IPS-20b (cell line): ENCODE results near the gene OR1E2.
"Not testable (repeated sequence)": the region's sequence is repeated elsewhere in the genome, so short reads cannot be mapped to it uniquely, and the experiment has no call there.

Source experiments
- H3K27ac ChIP-seq: one replicate; pipeline ENCODE4 v1.5.1; 2013; ENCODE audit warnings: low read length
- H3K27me3 ChIP-seq: 2 replicates; pipeline ENCODE4 v1.6.1; 2013; ENCODE audit warnings: mild to moderate bottlenecking, low read length, inconsistent platforms; ENCODE audit not compliant: insufficient read depth
- H3K36me3 ChIP-seq: 2 replicates; pipeline ENCODE4 v1.6.1; 2013; ENCODE audit warnings: low read depth, mild to moderate bottlenecking, inconsistent platforms, low read length, moderate library complexity; ENCODE audit not compliant: insufficient read depth
- H3K4me1 ChIP-seq: 2 replicates; pipeline ENCODE4 v1.6.1; 2013; ENCODE audit warnings: mild to moderate bottlenecking, control low read depth, inconsistent platforms, low read length, moderate library complexity; ENCODE audit not compliant: insufficient read depth
- H3K4me3 ChIP-seq: 2 replicates; pipeline ENCODE4 v1.5.1; 2013; ENCODE audit warnings: mild to moderate bottlenecking, low read length, inconsistent platforms
- H3K9ac ChIP-seq: 2 replicates; pipeline ENCODE4 v1.6.1; 2013; ENCODE audit warnings: low read depth, mild to moderate bottlenecking, inconsistent platforms, low read length, moderate library complexity
- H3K9me3 ChIP-seq: 2 replicates; pipeline ENCODE4 v1.6.1; 2013; ENCODE audit warnings: mild to moderate bottlenecking, low read depth, low read length, inconsistent platforms; ENCODE audit not compliant: insufficient read depth

Gene OR1E2, protein sequence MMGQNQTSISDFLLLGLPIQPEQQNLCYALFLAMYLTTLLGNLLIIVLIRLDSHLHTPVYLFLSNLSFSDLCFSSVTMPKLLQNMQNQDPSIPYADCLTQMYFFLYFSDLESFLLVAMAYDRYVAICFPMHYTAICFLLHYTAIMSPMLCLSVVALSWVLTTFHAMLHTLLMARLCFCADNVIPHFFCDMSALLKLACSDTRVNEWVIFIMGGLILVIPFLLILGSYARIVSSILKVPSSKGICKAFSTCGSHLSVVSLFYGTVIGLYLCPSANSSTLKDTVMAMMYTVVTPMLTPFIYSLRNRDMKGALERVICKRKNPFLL

GRCh38 chr17:3433741-3434140 lies at the start of gene OR1E2:
OR1E2 (minus strand) TSS chr17:3433841; CDS start chr17:3433841, 0 bp downstream.
- Histone ChIP-seq H3K9me3 (peaks cover 3% of the 10 kb centered on the region; the same call in 1 of the 2 replicates), H3K27me3 (no peaks in the 10 kb centered on the region), H3K36me3 (no peaks in the 10 kb centered on the region), H3K27ac (no peak within 1 kb of the TSS), H3K9ac (no peak within 1 kb of the TSS), H3K4me3 (no peak within 1 kb of the TSS), H3K4me1 (no peaks in the 10 kb centered on the region)

DNA sequence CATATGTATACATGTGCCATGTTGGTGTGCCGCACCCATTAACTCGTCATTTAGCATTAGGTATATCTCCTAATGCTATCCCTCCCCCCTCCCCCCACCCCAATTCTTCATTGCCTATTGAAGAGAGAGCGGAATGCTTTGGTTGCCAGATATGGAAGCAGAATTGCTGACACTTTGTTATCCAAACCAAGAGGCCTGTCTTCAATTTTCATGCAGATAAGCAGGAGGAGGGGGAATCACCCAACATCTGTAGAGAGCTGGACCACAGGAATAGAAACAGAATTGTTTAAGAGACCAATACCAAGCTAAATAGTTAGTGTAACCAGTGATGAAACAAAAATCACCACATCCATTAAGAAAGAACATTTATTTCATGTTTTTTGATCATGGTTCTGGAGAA lies 49.2 kb upstream of the OR1E2 start:
- H3K36me3 ChIP-seq = no peaks in the 10 kb centered on the region
- H3K27ac ChIP-seq = no peak overlapping the region
- H3K9me3 ChIP-seq = no peaks in the 10 kb centered on the region
- no peak overlapping the region; the same call in 1 of the 2 replicates for H3K9ac ChIP-seq
- peak overlapping the region; percentile 28; the same call in 1 of the 2 replicates for H3K4me3 ChIP-seq
- no peaks in the 10 kb centered on the region for H3K27me3 ChIP-seq
- peaks cover 22% of the 10 kb centered on the region; the same call in 1 of the 2 replicates for H3K4me1 ChIP-seq

DNA sequence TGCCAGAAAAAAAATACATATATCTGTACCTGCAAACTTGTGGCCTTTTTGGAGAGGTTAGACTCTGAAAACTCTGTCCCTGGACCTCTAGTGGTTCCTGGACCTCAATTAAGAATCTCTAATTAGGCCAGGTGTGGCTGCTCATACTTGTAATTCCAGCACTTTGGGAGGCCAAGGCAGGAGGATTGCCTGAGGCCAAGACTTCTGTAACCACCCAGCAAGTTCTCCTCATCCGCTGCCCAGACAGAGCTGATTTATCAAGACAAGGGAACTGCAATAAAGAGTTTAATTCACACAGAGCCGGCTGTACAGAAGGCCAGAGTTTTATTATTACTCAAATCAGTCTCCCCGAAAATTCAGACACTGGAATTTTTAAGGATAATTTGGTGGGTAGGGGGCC lies 46.3 kb upstream of the OR1E2 start:
- Histone ChIP-seq H3K4me3 (no peak overlapping the region), H3K27ac (no peak overlapping the region), H3K4me1 (peaks cover 23% of the 10 kb centered on the region; the same call in 1 of the 2 replicates), H3K27me3 (no peaks in the 10 kb centered on the region), H3K9ac (no peak overlapping the region), H3K9me3 (no peaks in the 10 kb centered on the region), H3K36me3 (no peaks in the 10 kb centered on the region)

GRCh38 chr17:3475812-3476610 lies 42.4 kb upstream of the OR1E2 start, which contains the start of gene ASPA:
ASPA (plus strand) TSS chr17:3475997; CDS start chr17:3476160, 163 bp downstream.
- Histone ChIP-seq H3K36me3 (no peaks in the 10 kb centered on the region), H3K27ac (no peak within 1 kb of the TSS), H3K27me3 (no peaks in the 10 kb centered on the region), H3K9me3 (no peaks in the 10 kb centered on the region), H3K4me3 (no peak within 1 kb of the TSS), H3K4me1 (0 out of 2 replicates have a peak, but pooled peaks cover 4% of the 10 kb centered on the region), H3K9ac (no peak within 1 kb of the TSS)

DNA sequence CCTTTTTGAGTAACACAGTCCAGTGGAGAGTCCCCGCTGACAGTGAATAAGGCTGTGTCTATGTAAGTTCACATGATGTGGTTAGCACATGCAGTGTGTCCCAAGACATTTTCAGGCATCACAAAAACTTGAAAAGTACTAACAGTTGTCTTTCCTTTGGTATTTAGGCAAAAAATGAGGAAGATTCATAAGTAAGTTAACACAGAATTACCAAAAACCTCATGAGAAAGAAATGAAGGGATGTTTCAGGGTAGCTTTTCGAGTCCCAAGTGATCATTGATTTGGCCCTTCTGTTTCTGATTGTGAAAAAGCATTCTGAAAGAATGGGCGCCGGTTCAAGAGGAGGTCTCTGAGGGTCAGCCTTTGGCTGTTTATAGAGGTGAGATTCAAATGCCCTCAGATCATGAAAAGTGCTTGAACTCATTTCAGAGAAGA lies 41.6 kb upstream of the OR1E2 start:
- Histone ChIP-seq H3K36me3 (no peaks in the 10 kb centered on the region), H3K27ac (no peak overlapping the region), H3K9me3 (no peaks in the 10 kb centered on the region), H3K4me1 (0 out of 2 replicates have a peak, but pooled peaks cover 4% of the 10 kb centered on the region), H3K9ac (no peak overlapping the region), H3K4me3 (no peak overlapping the region), H3K27me3 (no peaks in the 10 kb centered on the region)

- Histone ChIP-seq H3K4me1 (0 out of 2 replicates have a peak, but pooled peaks cover 4% of the 10 kb centered on the region), H3K4me3 (no peak overlapping the region), H3K9me3 (no peaks in the 10 kb centered on the region), H3K9ac (no peak overlapping the region), H3K36me3 (no peaks in the 10 kb centered on the region), H3K27me3 (no peaks in the 10 kb centered on the region), H3K27ac (no peak overlapping the region)
Measured at GRCh38 chr17:3474212-3474611, 40.6 kb upstream of the OR1E2 start.

DNA sequence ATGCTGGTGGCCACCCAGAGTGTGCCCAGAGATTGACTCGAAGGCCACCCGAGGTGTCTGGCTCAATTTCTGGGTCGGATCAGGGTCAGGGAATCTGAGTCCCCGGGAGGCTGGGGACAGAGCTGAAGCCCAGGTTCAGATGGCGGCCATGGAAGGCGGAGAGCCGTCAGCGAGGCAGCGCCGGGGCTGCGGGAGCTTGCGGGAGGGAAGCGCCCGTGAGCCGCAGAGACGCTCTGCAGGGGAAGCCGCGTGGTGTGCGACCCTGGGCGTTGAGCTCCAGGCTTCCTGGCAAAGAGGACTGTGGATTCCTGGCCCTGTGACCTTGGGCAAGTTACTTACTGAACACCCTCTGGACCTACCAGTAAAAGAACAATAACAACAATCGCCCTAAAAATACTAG lies 38.5 kb upstream of the OR1E2 start:
- no peak overlapping the region for H3K9ac ChIP-seq
- H3K27me3 ChIP-seq = no peaks in the 10 kb centered on the region
- H3K36me3 ChIP-seq = no peaks in the 10 kb centered on the region
- 0 out of 2 replicates have a peak, but pooled peaks cover 4% of the 10 kb centered on the region for H3K4me1 ChIP-seq
- H3K4me3 ChIP-seq = no peak overlapping the region
- H3K27ac ChIP-seq = no peak overlapping the region
- no peaks in the 10 kb centered on the region for H3K9me3 ChIP-seq

- no peaks in the 10 kb centered on the region for H3K27me3 ChIP-seq
- 0 out of 2 replicates have a peak, but pooled peaks cover 4% of the 10 kb centered on the region for H3K4me1 ChIP-seq
- no peak within 1 kb of the TSS for H3K27ac ChIP-seq
- H3K4me3 ChIP-seq = no peak within 1 kb of the TSS
- no peaks in the 10 kb centered on the region for H3K36me3 ChIP-seq
- no peak within 1 kb of the TSS for H3K9ac ChIP-seq
- H3K9me3 ChIP-seq = no peaks in the 10 kb centered on the region
Measured at GRCh38 chr17:3471599-3471998, 38.0 kb upstream of the OR1E2 start, which contains the start of gene SPATA22. SPATA22 (minus strand) TSS chr17:3471819; CDS start chr17:3469325, 2,494 bp downstream.

DNA sequence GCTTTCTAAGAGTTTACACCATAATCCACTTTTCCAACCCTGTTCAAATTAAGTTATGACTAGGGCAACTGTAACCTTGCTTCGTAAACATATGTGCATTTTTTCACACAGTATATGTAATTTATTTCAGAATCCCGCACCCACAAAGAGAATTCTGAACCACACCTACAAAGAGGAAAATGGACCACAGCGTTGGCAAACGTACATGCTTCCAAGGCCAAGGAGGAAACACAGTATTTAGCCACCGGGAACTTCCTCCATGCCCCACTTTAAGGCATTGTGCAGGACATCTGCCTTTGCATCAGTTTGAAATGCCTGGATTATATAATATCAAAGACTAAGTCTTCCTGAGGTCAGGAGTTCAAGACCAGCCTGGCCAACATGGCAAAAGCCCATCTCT lies 35.9 kb upstream of the OR1E2 start:
- Histone ChIP-seq H3K36me3 (no peaks in the 10 kb centered on the region), H3K9me3 (no peaks in the 10 kb centered on the region), H3K9ac (no peak overlapping the region), H3K27ac (no peak overlapping the region), H3K27me3 (no peaks in the 10 kb centered on the region), H3K4me1 (no peaks in the 10 kb centered on the region), H3K4me3 (no peak overlapping the region)

DNA sequence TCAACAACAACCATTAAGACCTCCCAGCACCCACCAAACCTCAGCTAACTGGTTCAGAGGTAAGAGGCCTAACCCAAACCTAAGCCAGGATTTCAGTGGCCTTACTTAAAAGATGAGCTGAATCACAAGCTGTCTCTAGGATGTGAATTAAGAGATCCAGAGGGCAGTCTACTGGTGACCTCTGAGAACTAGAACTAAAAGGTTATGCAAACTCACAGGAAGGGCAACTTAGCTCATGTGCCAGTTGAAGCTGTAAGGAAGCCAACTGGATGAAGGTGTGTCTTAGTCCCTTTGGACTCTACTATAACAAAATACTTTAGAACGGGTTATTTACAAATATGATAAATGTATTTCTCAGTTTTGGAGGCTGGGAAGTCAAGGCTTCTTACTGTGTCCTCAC lies 32.7 kb upstream of the OR1E2 start:
- H3K27me3 ChIP-seq, H3K4me1 ChIP-seq, H3K27ac ChIP-seq, H3K9me3 ChIP-seq, H3K4me3 ChIP-seq, H3K36me3 ChIP-seq, H3K9ac ChIP-seq: not testable (repeated sequence)

DNA sequence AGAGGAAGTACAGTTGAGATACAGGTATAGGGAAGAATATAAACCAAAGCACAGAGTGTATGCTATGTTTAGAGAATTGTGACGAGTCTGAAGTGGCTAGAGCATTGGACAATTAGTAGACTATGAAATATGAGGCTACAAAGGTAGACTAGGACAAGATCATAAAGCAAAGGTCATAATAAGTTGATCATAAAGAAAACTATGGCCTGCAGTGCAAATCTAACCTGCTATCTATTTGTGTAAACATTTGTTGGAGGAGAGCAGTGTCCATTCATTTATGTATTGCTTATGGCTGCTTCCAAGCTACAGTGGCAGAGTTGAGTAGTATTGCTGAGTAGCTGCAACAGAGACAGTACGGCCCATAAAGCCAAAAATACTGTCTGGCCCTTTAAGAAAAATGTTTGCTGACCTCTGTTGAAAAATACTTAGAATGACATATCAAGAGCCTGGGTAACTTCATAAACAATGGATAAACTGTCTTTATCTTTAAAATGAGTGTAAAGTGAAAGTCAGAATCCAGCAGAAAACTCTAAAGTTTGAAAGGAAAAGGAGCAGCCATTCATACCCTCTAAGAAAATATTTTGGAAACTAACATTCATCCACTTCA lies 14.5 kb upstream of the OR1E2 start:
- no peak overlapping the region for H3K9ac ChIP-seq
- H3K27ac ChIP-seq = no peak overlapping the region
- H3K4me3 ChIP-seq = no peak overlapping the region
- no peaks in the 10 kb centered on the region for H3K9me3 ChIP-seq
- H3K27me3 ChIP-seq = no peaks in the 10 kb centered on the region
- H3K36me3 ChIP-seq = no peaks in the 10 kb centered on the region
- no peaks in the 10 kb centered on the region for H3K4me1 ChIP-seq
